NCI-H1048 (cell line): ENCODE data around the gene STAT6.
"Not testable (repeated sequence)": the region's sequence is repeated elsewhere in the genome, so short reads cannot be mapped to it uniquely, and the experiment has no call there.

ENCODE experiments used
- DNase-seq: peaks from one replicate; lab custom pipeline; 2025; lab: John Stamatoyannopoulos, UW

Gene STAT6

GRCh38 chr12:57087691-57088353 is 23.3 kb downstream of the STAT6 start:
- peak; percentile 39 for DNase-seq

GRCh38 chr12:57087010-57087690 is 24.0 kb downstream of the STAT6 start:
- no peak for DNase-seq

GRCh38 chr12:57086493-57087009 is 24.6 kb downstream of the STAT6 start:
- no peak for DNase-seq

GRCh38 chr12:57085999-57086492 is 25.1 kb downstream of the STAT6 start:
- no peak for DNase-seq

GRCh38 chr12:57080855-57081254 is 30.3 kb downstream of the STAT6 start:
- DNase-seq, result no peak

- DNase-seq, result no peak
Measured at GRCh38 chr12:57079821-57080220, 31.3 kb downstream of the STAT6 start.

- peak; percentile 97 for DNase-seq
Measured at GRCh38 chr12:57078519-57079404, 32.4 kb downstream of the STAT6 start, which contains the start of gene NEMP1. TSS of gene NEMP1 (minus strand) at chr12:57078791. CDS start at chr12:57078745, 46 bp downstream.

- not testable (repeated sequence) for DNase-seq
Measured at GRCh38 chr12:57073566-57074450, 37.4 kb downstream of the STAT6 start.

GRCh38 chr12:57072661-57073060 is 38.5 kb downstream of the STAT6 start:
- DNase-seq, result no peak

GRCh38 chr12:57069523-57069922 is 41.6 kb downstream of the STAT6 start:
- DNase-seq, result no peak

- DNase-seq, result no peak
Measured at GRCh38 chr12:57066245-57066644, 44.9 kb downstream of the STAT6 start.

GRCh38 chr12:57063991-57064685 is 47.0 kb downstream of the STAT6 start:
- DNase-seq, result no peak

GRCh38 chr12:57058454-57058853 is 52.7 kb downstream of the STAT6 start:
- no peak for DNase-seq

- no peak for DNase-seq
Measured at GRCh38 chr12:57057067-57057751, 54.0 kb downstream of the STAT6 start.

GRCh38 chr12:57055824-57056223 is 55.3 kb downstream of the STAT6 start:
- no peak for DNase-seq

- DNase-seq, result not testable (repeated sequence)
Measured at GRCh38 chr12:57053901-57054300, 57.3 kb downstream of the STAT6 start.

- not testable (repeated sequence) for DNase-seq
Measured at GRCh38 chr12:57053146-57053545, 58.0 kb downstream of the STAT6 start.

- DNase-seq, result no peak
Measured at GRCh38 chr12:57051011-57051410, 60.2 kb downstream of the STAT6 start.

GRCh38 chr12:57049890-57050289 is 61.3 kb downstream of the STAT6 start, which contains the start of gene MYO1A:
TSS of gene MYO1A (minus strand) at chr12:57050129. CDS start at chr12:57048323, 1,806 bp downstream.
- no peak for DNase-seq

GRCh38 chr12:57049119-57049446 is 62.1 kb downstream of the STAT6 start:
- no peak for DNase-seq
